ENCODE data around the gene GRIK3. TPM values are rescaled to one million over a fixed set of nuclear protein-coding genes. Genes with fewer than 3 reads are reported as not detected.

The GRIK3 gene
- total RNA-seq, 3 donors from 2014 or later (not counting 1 experiment from before 2014, with no cell fraction given) = not detected

DNA sequence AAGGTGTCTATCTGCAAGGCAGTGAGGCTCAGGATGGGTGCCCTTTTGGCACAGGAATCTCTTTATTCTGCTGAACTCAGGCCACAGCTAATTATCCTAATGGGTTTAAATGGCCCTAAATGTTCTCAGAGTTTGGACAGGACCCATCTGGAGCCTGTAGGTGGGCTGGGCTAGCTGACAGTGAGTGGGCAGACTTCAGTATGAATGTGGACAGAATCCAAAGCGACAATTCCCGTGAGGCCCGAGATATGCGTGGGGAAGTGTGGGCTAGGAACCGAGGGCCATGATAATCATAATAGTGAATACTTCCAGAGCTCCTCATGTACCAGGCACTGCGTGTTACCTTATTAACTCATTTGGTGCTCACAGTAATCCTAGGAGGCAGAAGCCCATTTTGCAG, 165.3 kb downstream of the GRIK3 start:
- peaks cover 0 to 3% of the 10 kb centered on the region in 2 donors for H3K27me3 Mint-ChIP-seq (ENCODE audit: low read depth in 2 of 2)
- no peak overlapping the region for H3K4me3 Mint-ChIP-seq
- TF ChIP-seq, protein P1, sequence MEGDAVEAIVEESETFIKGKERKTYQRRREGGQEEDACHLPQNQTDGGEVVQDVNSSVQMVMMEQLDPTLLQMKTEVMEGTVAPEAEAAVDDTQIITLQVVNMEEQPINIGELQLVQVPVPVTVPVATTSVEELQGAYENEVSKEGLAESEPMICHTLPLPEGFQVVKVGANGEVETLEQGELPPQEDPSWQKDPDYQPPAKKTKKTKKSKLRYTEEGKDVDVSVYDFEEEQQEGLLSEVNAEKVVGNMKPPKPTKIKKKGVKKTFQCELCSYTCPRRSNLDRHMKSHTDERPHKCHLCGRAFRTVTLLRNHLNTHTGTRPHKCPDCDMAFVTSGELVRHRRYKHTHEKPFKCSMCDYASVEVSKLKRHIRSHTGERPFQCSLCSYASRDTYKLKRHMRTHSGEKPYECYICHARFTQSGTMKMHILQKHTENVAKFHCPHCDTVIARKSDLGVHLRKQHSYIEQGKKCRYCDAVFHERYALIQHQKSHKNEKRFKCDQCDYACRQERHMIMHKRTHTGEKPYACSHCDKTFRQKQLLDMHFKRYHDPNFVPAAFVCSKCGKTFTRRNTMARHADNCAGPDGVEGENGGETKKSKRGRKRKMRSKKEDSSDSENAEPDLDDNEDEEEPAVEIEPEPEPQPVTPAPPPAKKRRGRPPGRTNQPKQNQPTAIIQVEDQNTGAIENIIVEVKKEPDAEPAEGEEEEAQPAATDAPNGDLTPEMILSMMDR (IDR thresholded peaks at IDR 0.05) = no peak
- DNase-seq (no peak), ATAC-seq (no peak)
- no peaks in the 10 kb centered on the region for H3K9me3 Mint-ChIP-seq
- no peak overlapping the region for H3K27ac Mint-ChIP-seq
- H3K4me1 Mint-ChIP-seq = no peaks in the 10 kb centered on the region
- H3K36me3 ChIP-seq (ENCODE audit: control insufficient read depth, insufficient read depth, low read length) = no peaks in the 10 kb centered on the region
- intact Hi-C loops (cut with micrococcal nuclease) = no loop called here
- no peaks in the 10 kb centered on the region for H3K36me3 Mint-ChIP-seq
- H3K9me3 ChIP-seq (ENCODE audit: control insufficient read depth, insufficient read depth, low read length) = no peaks in the 10 kb centered on the region
- H3K4me3 ChIP-seq (ENCODE audit: low read length) = no peak overlapping the region
- H3K4me1 ChIP-seq (ENCODE audit: control insufficient read depth, insufficient read depth, low read length) = no peaks in the 10 kb centered on the region
- no peak overlapping the region for H3K27ac ChIP-seq (ENCODE audit: low read length)
- WGBS (ENCODE audit: insufficient coverage) = 92% methylated on average over 6 of the region's 6 CpGs
- H3K27me3 ChIP-seq (ENCODE audit: control insufficient read depth, insufficient read depth, low read length) = no peaks in the 10 kb centered on the region

DNA sequence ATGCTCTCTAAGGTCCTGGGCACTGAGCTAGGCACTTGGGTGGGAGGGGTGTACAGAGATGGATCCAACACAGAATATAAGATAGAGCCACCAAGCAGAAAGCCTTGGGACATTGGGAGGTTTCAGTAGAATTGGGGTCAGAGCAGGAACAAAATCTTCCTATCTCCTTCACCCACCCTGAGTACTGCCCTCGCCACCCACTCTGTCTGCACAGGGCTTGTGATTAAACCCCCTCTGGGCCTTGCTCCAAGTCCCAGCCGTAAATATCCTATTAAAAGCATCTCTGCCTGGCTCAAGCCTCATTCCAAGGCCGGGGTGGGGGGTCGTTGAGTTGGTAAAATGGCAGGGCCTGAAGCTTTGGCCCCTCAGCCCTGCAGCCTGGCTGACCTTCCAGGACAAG, 166.7 kb downstream of the GRIK3 start:
- Mint-ChIP-seq H3K4me3 (no peak overlapping the region), H3K27me3 (ENCODE audit: low read depth in 2 of 2) (no peaks in the 10 kb centered on the region), H3K27ac (no peak overlapping the region), H3K9me3 (no peaks in the 10 kb centered on the region), H3K36me3 (no peaks in the 10 kb centered on the region), H3K4me1 (no peaks in the 10 kb centered on the region)
- intact Hi-C loops (cut with micrococcal nuclease) = no loop called here
- WGBS (ENCODE audit: insufficient coverage) = 66% methylated on average over 4 of the region's 4 CpGs
- no peak for ATAC-seq
- H3K9me3 ChIP-seq (ENCODE audit: control insufficient read depth, insufficient read depth, low read length) = no peaks in the 10 kb centered on the region
- no peaks in the 10 kb centered on the region for H3K36me3 ChIP-seq (ENCODE audit: control insufficient read depth, insufficient read depth, low read length)
- no peaks in the 10 kb centered on the region for H3K4me1 ChIP-seq (ENCODE audit: control insufficient read depth, insufficient read depth, low read length)
- no peak overlapping the region for H3K4me3 ChIP-seq (ENCODE audit: low read length)
- TF ChIP-seq, protein P1 (IDR thresholded peaks at IDR 0.05) = no peak
- H3K27me3 ChIP-seq (ENCODE audit: control insufficient read depth, insufficient read depth, low read length) = no peaks in the 10 kb centered on the region
- DNase-seq = no peak
- no peak overlapping the region for H3K27ac ChIP-seq (ENCODE audit: low read length)

DNA sequence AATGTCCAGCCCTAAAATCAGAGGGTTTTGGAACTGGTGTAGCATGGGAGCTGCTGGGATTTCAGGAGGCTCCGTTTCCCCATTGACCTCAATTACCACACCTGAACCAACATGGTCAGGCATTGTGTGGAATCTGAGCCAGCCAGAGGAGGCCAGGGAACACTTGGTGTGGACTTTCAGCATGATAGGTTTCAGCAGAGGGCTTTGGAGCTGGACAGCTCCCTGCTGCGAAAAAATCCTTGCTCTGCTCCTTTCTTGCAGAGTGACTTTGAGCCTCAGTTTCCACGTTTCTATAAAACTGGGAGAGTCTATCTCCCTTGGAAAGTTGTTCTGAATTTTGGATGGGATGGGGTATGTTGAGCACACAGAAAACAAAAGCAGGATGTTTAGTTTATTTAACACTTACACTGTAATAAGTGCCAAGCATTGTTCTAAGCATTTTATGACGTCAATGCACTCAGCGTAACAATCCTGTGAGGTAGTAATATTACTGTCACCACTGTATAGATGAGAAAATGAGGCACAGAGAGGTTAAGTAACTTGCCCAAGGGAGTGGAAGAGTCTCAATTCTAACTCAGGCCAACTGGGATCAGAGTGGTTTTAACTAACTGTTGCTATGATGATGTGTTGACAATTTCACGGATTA, 168.0 kb downstream of the GRIK3 start:
- intact Hi-C loops (cut with micrococcal nuclease) = no loop called here
- H3K4me3 Mint-ChIP-seq = no peak overlapping the region
- 61% methylated on average over 6 of the region's 6 CpGs for WGBS (ENCODE audit: insufficient coverage)

More for the DNA sequence above, 168.0 kb downstream of the GRIK3 start:
- Mint-ChIP-seq H3K4me1 (no peaks in the 10 kb centered on the region), H3K27me3 (ENCODE audit: low read depth in 2 of 2) (no peaks in the 10 kb centered on the region), H3K27ac (no peak overlapping the region), H3K36me3 (no peaks in the 10 kb centered on the region), H3K9me3 (no peaks in the 10 kb centered on the region)
- no peak for ATAC-seq
- Histone ChIP-seq H3K4me1 (ENCODE audit: control insufficient read depth, insufficient read depth, low read length) (no peaks in the 10 kb centered on the region), H3K9me3 (ENCODE audit: control insufficient read depth, insufficient read depth, low read length) (no peaks in the 10 kb centered on the region), H3K4me3 (ENCODE audit: low read length) (no peak overlapping the region), H3K27ac (ENCODE audit: low read length) (no peak overlapping the region), H3K36me3 (ENCODE audit: control insufficient read depth, insufficient read depth, low read length) (no peaks in the 10 kb centered on the region), H3K27me3 (ENCODE audit: control insufficient read depth, insufficient read depth, low read length) (no peaks in the 10 kb centered on the region)
- TF ChIP-seq, protein P1 (IDR thresholded peaks at IDR 0.05) = no peak
- DNase-seq = no peak
